Hepatocyte (in vitro differentiated cells): ENCODE data around the gene WDR18.

Experiments
- EZH2 ChIP-seq: fragments of 200-600 bp; sonication (generic); IDR thresholded peaks from 2 replicates; pipeline ENCODE4 v1.6.1; 2016; ENCODE audit warnings: antibody characterized with exemption, mild to moderate bottlenecking, borderline replicate concordance
- TF ChIP-seq, protein P1 (sequence below): fragments of 200-600 bp; sonication (generic); IDR thresholded peaks from 2 replicates; pipeline ENCODE4 v1.5.1; 2016; ENCODE audit warnings: antibody characterized with exemption, mild to moderate bottlenecking; ENCODE audit not compliant: poor library complexity

DNA sequence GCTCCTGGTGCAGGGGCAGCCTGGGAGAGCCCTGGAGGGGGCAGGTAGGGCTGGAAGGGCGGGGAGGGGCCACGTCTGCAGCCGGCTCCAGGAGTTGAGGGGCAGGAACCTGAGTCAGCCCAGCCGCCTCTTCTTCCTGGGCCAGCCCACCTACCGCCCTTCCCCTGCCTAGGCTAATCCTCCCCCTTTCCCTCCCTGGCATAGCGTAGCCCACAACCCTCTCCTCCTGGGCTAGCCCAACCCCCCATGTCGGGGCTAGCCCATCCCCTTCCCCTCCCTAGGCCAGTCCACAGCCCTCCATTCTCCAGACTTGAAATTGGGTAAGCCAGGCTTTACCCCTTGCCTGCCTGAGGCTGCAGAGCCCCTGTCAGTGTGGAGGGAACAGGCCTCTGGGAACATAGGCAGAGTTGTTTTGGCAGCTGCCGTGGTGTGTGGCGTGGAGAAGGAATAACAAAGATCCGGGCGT, 20.6 kb upstream of the WDR18 start:
- TF ChIP-seq EZH2, result no peak
- TF ChIP-seq, protein P1, sequence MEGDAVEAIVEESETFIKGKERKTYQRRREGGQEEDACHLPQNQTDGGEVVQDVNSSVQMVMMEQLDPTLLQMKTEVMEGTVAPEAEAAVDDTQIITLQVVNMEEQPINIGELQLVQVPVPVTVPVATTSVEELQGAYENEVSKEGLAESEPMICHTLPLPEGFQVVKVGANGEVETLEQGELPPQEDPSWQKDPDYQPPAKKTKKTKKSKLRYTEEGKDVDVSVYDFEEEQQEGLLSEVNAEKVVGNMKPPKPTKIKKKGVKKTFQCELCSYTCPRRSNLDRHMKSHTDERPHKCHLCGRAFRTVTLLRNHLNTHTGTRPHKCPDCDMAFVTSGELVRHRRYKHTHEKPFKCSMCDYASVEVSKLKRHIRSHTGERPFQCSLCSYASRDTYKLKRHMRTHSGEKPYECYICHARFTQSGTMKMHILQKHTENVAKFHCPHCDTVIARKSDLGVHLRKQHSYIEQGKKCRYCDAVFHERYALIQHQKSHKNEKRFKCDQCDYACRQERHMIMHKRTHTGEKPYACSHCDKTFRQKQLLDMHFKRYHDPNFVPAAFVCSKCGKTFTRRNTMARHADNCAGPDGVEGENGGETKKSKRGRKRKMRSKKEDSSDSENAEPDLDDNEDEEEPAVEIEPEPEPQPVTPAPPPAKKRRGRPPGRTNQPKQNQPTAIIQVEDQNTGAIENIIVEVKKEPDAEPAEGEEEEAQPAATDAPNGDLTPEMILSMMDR, result no peak
